Smooth muscle cell (in vitro differentiated cells): ENCODE data around the gene LAGE3. TPM values are rescaled to one million over a fixed set of nuclear protein-coding genes. Genes with fewer than 3 reads are reported as not detected.

Experiments
- DNase-seq: peaks from one replicate; lab custom pipeline; 2025; ENCODE audit not compliant: unreplicated experiment; lab: John Stamatoyannopoulos, UW
- H2AFZ ChIP-seq: fragments of 200-600 bp; sonication (generic); 2 replicates; pipeline ENCODE4 v1.6.0; 2016; ENCODE audit warnings: antibody characterized with exemption, low read depth, mild to moderate bottlenecking
- H3F3A ChIP-seq: fragments of 200-600 bp; sonication (generic); 2 replicates; pipeline ENCODE4 v1.6.0; 2017; ENCODE audit warnings: antibody characterized with exemption, low read depth
- H3K27ac ChIP-seq: fragments of 200-600 bp; sonication (generic); 2 replicates; pipeline ENCODE4 v1.5.1; 2016; ENCODE audit warnings: low read depth, mild to moderate bottlenecking
- H3K27me3 ChIP-seq: fragments of 200-600 bp; sonication (generic); 2 replicates; pipeline ENCODE4 v1.6.1; 2016; ENCODE audit warnings: low read depth, mild to moderate bottlenecking
- H3K36me3 ChIP-seq: fragments of 200-600 bp; sonication (generic); 2 replicates; pipeline ENCODE4 v1.5.1; 2016; ENCODE audit warnings: low read depth
- H3K4me1 ChIP-seq: fragments of 200-600 bp; sonication (generic); 2 replicates; pipeline ENCODE4 v1.5.1; 2016; ENCODE audit warnings: low read depth
- H3K4me2 ChIP-seq: fragments of 200-600 bp; sonication (generic); 2 replicates; pipeline ENCODE4 v1.6.0; 2016; ENCODE audit warnings: mild to moderate bottlenecking
- H3K4me3 ChIP-seq: fragments of 200-600 bp; sonication (generic); 2 replicates; pipeline ENCODE4 v1.5.1; 2016; ENCODE audit warnings: mild to moderate bottlenecking
- H3K79me2 ChIP-seq: fragments of 200-600 bp; sonication (generic); 2 replicates; pipeline ENCODE4 v1.6.0; 2016; ENCODE audit warnings: low read depth, mild to moderate bottlenecking
- H3K9ac ChIP-seq: fragments of 200-600 bp; sonication (generic); 2 replicates; pipeline ENCODE4 v1.6.0; 2016; ENCODE audit warnings: low read depth
- H3K9me3 ChIP-seq: fragments of 200-600 bp; sonication (generic); replicated peaks from 2 replicates; pipeline ENCODE4 v1.5.1; 2016; ENCODE audit warnings: low read depth
- H4K20me1 ChIP-seq: fragments of 200-600 bp; sonication (generic); 2 replicates; pipeline ENCODE4 v1.6.0; 2016; ENCODE audit warnings: low read depth
- CTCF ChIP-seq: fragments of 200-600 bp; sonication (generic); IDR thresholded peaks from 2 replicates; pipeline ENCODE4 v1.5.1; 2017; ENCODE audit warnings: borderline replicate concordance, mild to moderate bottlenecking, antibody characterized with exemption; ENCODE audit not compliant: insufficient read depth, poor library complexity, severe bottlenecking
- WGBS: methylation state at CpG from one replicate; pipeline ENCODE4 v1.1.7; 2016; ENCODE audit warnings: low lambda C conversion rate; 5-methylcytosine and 5-hydroxymethylcytosine counted together
- polyA plus RNA-seq: library from polyadenylated mRNA; unstranded; fragments of >200 nt; fragmentation: Nextera tagmentation; extraction: Ambion mirVana; gene quantifications from 2 replicates; pipeline ENCODE4 v1.2.1, GENCODE V29; 2016
- total RNA-seq: library from RNA; depleted of rRNA; stranded (reverse); fragments of >200 nt; gene quantifications from 2 replicates; pipeline ENCODE4 v1.2.3, GENCODE V29; 2014

LAGE3 gene
- total and polyA plus RNA-seq, 2 experiments from 2014 or later = 39.7 to 52.7 TPM

GRCh38 chrX:154486052-154486395 lies 6.9 kb upstream of the LAGE3 start:
- H3K36me3 ChIP-seq = no peaks in the 10 kb centered on the region
- H4K20me1 ChIP-seq = no peaks in the 10 kb centered on the region
- WGBS = 40% methylated on average over 34 of the region's 35 CpGs
- peaks cover 12% of the 10 kb centered on the region for H3K79me2 ChIP-seq
- TF ChIP-seq CTCF = no peak
- no peak for DNase-seq
- peak overlapping the region; percentile 83 for H3K4me2 ChIP-seq
- no peaks in the 10 kb centered on the region for H3K4me1 ChIP-seq
- H3K9ac ChIP-seq = no peak overlapping the region
- no peaks in the 10 kb centered on the region for H3K9me3 ChIP-seq
- H3K27me3 ChIP-seq = no peaks in the 10 kb centered on the region
- H2AFZ ChIP-seq = no peak overlapping the region
- H3K4me3 ChIP-seq = peak overlapping the region; percentile 52
- peak overlapping the region; percentile 31 for H3K27ac ChIP-seq
- no peaks in the 10 kb centered on the region for H3F3A ChIP-seq

- Histone ChIP-seq H3K9ac (no peak overlapping the region), H2AFZ (no peak overlapping the region), H3K27ac (peak overlapping the region; percentile 2), H3K36me3 (no peaks in the 10 kb centered on the region), H3K9me3 (no peaks in the 10 kb centered on the region), H3F3A (no peaks in the 10 kb centered on the region), H3K4me3 (peak overlapping the region; percentile 52), H3K79me2 (peaks cover 12% of the 10 kb centered on the region), H3K27me3 (no peaks in the 10 kb centered on the region), H3K4me1 (no peaks in the 10 kb centered on the region), H3K4me2 (peak overlapping the region; percentile 83), H4K20me1 (no peaks in the 10 kb centered on the region)
- no peak for TF ChIP-seq CTCF
- no peak for DNase-seq
- 61% methylated on average over 34 of the region's 35 CpGs for WGBS
Measured at GRCh38 chrX:154485150-154486051, 6.3 kb upstream of the LAGE3 start.

GRCh38 chrX:154484255-154485149 lies 5.4 kb upstream of the LAGE3 start:
- no peak overlapping the region for H3K9ac ChIP-seq
- 78% methylated on average over 16 of the region's 16 CpGs for WGBS

More at GRCh38 chrX:154484255-154485149, 5.4 kb upstream of the LAGE3 start:
- Histone ChIP-seq H3K27ac (peak overlapping the region; percentile 2), H3K36me3 (no peaks in the 10 kb centered on the region), H4K20me1 (no peaks in the 10 kb centered on the region), H3K79me2 (peaks cover 12% of the 10 kb centered on the region), H3K9me3 (no peaks in the 10 kb centered on the region), H3K4me1 (no peaks in the 10 kb centered on the region), H3K27me3 (no peaks in the 10 kb centered on the region), H3K4me2 (peak overlapping the region; percentile 83), H3K4me3 (no peak overlapping the region), H3F3A (no peaks in the 10 kb centered on the region), H2AFZ (no peak overlapping the region)
- DNase-seq = no peak
- no peak for TF ChIP-seq CTCF
